Chondrocyte (in vitro differentiated cells): ENCODE data around the gene CCDC88C. TPM values are rescaled to one million over a fixed set of nuclear protein-coding genes. Genes with fewer than 3 reads are reported as not detected.

Experiments
- DNase-seq: peaks from one replicate; pipeline ENCODE4 v3.0.0; 2021; ENCODE audit warnings: mixed read lengths, low spot score
- H3K27ac Mint-ChIP-seq: one replicate; pipeline ENCODE4 v1.8.0; 2021; ENCODE audit warnings: mild to moderate bottlenecking, moderate library complexity, mixed read lengths; ENCODE audit not compliant: unreplicated experiment
- H3K27me3 Mint-ChIP-seq: 2 replicates; pipeline ENCODE4 v1.8.0; 2021; ENCODE audit warnings: low read depth, mixed read lengths
- H3K36me3 Mint-ChIP-seq: 2 replicates; pipeline ENCODE4 v1.8.0; 2021; ENCODE audit warnings: low read depth, mixed read lengths
- H3K4me1 Mint-ChIP-seq: 2 replicates; pipeline ENCODE4 v1.8.0; 2021; ENCODE audit warnings: low read depth, mild to moderate bottlenecking, mixed read lengths
- H3K4me3 Mint-ChIP-seq: one replicate; pipeline ENCODE4 v1.8.0; 2021; ENCODE audit warnings: mild to moderate bottlenecking, moderate library complexity, mixed read lengths; ENCODE audit not compliant: unreplicated experiment
- H3K9me3 Mint-ChIP-seq: 2 replicates; pipeline ENCODE4 v1.8.0; 2021; ENCODE audit warnings: low read depth, mixed read lengths
- CTCF ChIP-seq: fragments of 200-600 bp; sonication (generic); IDR thresholded peaks from 2 replicates; pipeline ENCODE4 v1.5.0; 2021; ENCODE audit warnings: antibody characterized with exemption, mild to moderate bottlenecking, moderate library complexity
- total RNA-seq: library from RNA; stranded (reverse); gene quantifications from 3 replicates; pipeline ENCODE4 v1.2.1, GENCODE V29; 2021

The CCDC88C gene
- total RNA-seq, 1 donor from 2014 or later, result 2.3 TPM

GRCh38 chr14:91456283-91456682, 38.7 kb upstream of the CCDC88C start:
- DNase-seq, result no peak
- no peak overlapping the region for H3K4me3 Mint-ChIP-seq
- H3K27me3 Mint-ChIP-seq, result no peaks in the 10 kb centered on the region
- no peaks in the 10 kb centered on the region for H3K4me1 Mint-ChIP-seq
- TF ChIP-seq CTCF, result no peak
- H3K9me3 Mint-ChIP-seq, result peaks cover 3% of the 10 kb centered on the region
- H3K36me3 Mint-ChIP-seq, result peaks cover 33% of the 10 kb centered on the region
- no peak overlapping the region for H3K27ac Mint-ChIP-seq

- DNase-seq, result no peak
- Mint-ChIP-seq H3K27ac (no peak overlapping the region), H3K9me3 (peaks cover 5% of the 10 kb centered on the region), H3K27me3 (no peaks in the 10 kb centered on the region), H3K4me3 (no peak overlapping the region), H3K36me3 (peaks cover 27% of the 10 kb centered on the region), H3K4me1 (no peaks in the 10 kb centered on the region)
- TF ChIP-seq CTCF, result no peak
These were observed 37.0 kb upstream of the CCDC88C start for GRCh38 chr14:91454580-91454979.

- no peak for DNase-seq
- no peak overlapping the region for H3K27ac Mint-ChIP-seq
- H3K4me1 Mint-ChIP-seq, result no peaks in the 10 kb centered on the region
- no peak for TF ChIP-seq CTCF
- H3K27me3 Mint-ChIP-seq, result no peaks in the 10 kb centered on the region
- H3K9me3 Mint-ChIP-seq, result peaks cover 5% of the 10 kb centered on the region
- H3K36me3 Mint-ChIP-seq, result peaks cover 27% of the 10 kb centered on the region
- no peak overlapping the region for H3K4me3 Mint-ChIP-seq
These were observed 36.5 kb upstream of the CCDC88C start for GRCh38 chr14:91454155-91454554.

- H3K27me3 Mint-ChIP-seq, result no peaks in the 10 kb centered on the region
- no peak overlapping the region for H3K4me3 Mint-ChIP-seq
- no peaks in the 10 kb centered on the region for H3K4me1 Mint-ChIP-seq
- H3K27ac Mint-ChIP-seq, result no peak overlapping the region
- H3K9me3 Mint-ChIP-seq, result peaks cover 5% of the 10 kb centered on the region
- no peak for DNase-seq
- H3K36me3 Mint-ChIP-seq, result peaks cover 25% of the 10 kb centered on the region
- no peak for TF ChIP-seq CTCF
These were observed 36.1 kb upstream of the CCDC88C start for GRCh38 chr14:91453744-91454143.

GRCh38 chr14:91444335-91445020, 26.9 kb upstream of the CCDC88C start:
- Mint-ChIP-seq H3K27me3 (peaks cover 38% of the 10 kb centered on the region), H3K9me3 (peaks cover 9% of the 10 kb centered on the region), H3K4me1 (no peaks in the 10 kb centered on the region), H3K4me3 (no peak overlapping the region), H3K27ac (no peak overlapping the region), H3K36me3 (peaks cover 5% of the 10 kb centered on the region)
- no peak for DNase-seq
- TF ChIP-seq CTCF, result no peak
